ENCODE data around the gene NPR2. TPM values are rescaled to one million over a fixed set of nuclear protein-coding genes. Genes with fewer than 3 reads are reported as not detected.

Gene NPR2
- total RNA-seq, 3 donors from 2014 or later: 8.8 to 31.8 (median 12.0) TPM

DNA sequence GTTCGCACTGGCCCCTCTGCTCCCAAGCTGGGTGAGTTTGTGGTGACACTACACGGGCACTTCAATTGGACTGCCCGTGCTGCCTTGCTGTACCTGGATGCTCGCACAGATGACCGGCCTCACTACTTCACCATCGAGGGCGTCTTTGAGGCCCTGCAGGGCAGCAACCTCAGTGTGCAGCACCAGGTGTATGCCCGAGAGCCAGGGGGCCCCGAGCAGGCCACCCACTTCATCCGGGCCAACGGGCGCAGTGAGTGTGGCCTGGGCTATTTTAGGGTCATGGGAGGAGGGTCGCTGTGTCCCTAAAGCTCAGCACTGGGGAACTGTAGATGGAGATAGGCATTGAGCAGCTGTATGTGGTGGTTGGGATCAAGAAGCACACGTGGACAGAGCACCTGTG lies 1.4 kb downstream of the NPR2 start:
- intact Hi-C loops (cut with DNase I, micrococcal nuclease): loop anchor here in 1 of 2 donors (5.0 kb wide), 1 partner anchor 89 kb away; no protein-coding TSS in a partner anchor
- ATAC-seq (no peak), DNase-seq (no peak)
- H3K9me3 ChIP-seq: no peaks in the 10 kb centered on the region
- H3K4me3 ChIP-seq: no peak overlapping the region
- H3K4me1 ChIP-seq (ENCODE audit: low read depth): no peaks in the 10 kb centered on the region
- TF ChIP-seq, protein P1, sequence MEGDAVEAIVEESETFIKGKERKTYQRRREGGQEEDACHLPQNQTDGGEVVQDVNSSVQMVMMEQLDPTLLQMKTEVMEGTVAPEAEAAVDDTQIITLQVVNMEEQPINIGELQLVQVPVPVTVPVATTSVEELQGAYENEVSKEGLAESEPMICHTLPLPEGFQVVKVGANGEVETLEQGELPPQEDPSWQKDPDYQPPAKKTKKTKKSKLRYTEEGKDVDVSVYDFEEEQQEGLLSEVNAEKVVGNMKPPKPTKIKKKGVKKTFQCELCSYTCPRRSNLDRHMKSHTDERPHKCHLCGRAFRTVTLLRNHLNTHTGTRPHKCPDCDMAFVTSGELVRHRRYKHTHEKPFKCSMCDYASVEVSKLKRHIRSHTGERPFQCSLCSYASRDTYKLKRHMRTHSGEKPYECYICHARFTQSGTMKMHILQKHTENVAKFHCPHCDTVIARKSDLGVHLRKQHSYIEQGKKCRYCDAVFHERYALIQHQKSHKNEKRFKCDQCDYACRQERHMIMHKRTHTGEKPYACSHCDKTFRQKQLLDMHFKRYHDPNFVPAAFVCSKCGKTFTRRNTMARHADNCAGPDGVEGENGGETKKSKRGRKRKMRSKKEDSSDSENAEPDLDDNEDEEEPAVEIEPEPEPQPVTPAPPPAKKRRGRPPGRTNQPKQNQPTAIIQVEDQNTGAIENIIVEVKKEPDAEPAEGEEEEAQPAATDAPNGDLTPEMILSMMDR (IDR thresholded peaks at IDR 0.05): no peak
- no peaks in the 10 kb centered on the region for H3K36me3 ChIP-seq (ENCODE audit: low read depth)

DNA sequence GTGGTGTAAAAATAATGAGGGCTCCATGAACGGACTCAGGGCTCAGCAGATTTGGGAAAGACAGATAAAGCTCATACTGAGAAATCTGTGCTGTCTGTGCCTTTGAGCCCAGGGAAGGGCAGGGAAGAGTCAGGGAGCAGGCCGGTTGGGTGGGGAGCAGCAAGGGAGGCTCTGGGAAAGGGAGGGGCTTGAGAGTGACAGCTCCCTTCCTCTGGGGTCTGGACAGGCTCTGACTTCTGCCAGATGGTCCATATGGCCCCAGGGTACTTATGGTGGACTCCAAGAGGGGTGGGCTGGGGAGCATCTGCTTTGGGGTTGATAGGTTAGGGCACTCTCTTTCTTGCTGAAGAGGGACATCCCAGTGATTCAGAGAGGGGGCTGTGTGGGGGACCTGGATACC lies 2.1 kb downstream of the NPR2 start:
- TF ChIP-seq, protein P1 (IDR thresholded peaks at IDR 0.05): no peak
- no peak overlapping the region for H3K4me3 ChIP-seq
- no peak for ATAC-seq
- H3K4me1 ChIP-seq (ENCODE audit: low read depth): no peaks in the 10 kb centered on the region
- no peak for DNase-seq
- H3K36me3 ChIP-seq (ENCODE audit: low read depth): no peaks in the 10 kb centered on the region
- intact Hi-C loops (cut with DNase I, micrococcal nuclease): loop anchor here in 1 of 2 donors (5.0 kb wide), 1 partner anchor 89 kb away; no protein-coding TSS in a partner anchor
- no peaks in the 10 kb centered on the region for H3K9me3 ChIP-seq

DNA sequence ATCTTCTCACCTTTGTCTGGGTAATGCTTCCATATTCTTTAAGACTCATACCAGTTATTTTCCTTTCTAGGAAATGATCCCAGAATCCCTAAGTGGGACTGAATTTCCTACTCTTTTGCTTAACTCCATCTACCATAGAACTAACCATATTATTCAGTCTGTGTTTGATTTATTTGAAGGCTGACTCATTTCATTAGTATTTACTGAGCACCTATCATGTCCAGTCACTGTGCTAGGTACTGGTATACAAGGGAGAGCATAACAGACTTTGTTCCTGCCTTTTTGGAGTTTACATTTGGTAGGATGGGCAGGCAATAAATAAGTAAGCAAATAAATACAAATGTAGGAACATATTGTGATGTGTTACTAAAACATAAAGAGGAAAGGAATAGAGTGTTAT lies 4.3 kb downstream of the NPR2 start:
- Histone ChIP-seq H3K9me3 (no peaks in the 10 kb centered on the region), H3K4me3 (no peak overlapping the region), H3K36me3 (ENCODE audit: low read depth) (no peaks in the 10 kb centered on the region), H3K4me1 (ENCODE audit: low read depth) (no peaks in the 10 kb centered on the region)
- TF ChIP-seq, protein P1 (IDR thresholded peaks at IDR 0.05): no peak
- DNase-seq: no peak
- ATAC-seq: peak; percentile 38
- intact Hi-C loops (cut with DNase I, micrococcal nuclease): no loop called here

DNA sequence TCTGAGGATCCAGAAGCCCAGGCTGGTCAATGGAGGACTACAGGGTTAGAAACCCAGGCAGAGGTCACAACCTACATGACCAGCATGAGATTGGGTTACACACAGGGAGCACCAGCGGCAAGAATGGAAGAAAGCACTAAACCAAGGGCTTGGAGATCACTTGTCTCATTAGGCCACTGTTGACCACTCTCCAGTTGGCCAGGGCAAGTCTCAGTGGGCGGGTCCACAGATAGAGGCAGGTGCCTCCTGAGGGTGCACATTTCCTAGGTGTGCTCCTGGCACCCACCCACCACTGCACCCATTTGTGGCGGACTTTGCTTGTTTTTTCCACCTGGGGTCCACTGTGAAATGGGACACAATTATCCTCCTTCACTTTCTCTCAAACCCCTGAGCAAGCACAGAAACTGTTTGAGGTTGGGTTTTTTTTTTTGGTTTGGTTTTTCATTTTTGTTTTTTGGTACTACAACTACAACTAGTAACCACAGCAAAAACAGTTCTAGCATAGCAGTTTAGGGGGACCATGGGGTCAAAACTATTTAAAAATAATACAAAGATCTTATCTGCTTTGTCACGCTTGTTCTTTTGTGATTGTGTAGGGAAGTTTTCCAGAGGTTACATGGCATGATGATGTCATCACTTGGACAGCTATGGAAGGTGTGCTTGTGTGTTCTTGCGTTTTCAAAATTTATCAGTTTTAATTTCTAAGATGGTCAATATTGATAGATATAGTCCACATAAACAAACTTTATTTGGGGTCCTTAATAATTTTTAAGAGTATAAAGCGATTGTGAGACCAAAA lies 6.1 kb downstream of the NPR2 start:
- Histone ChIP-seq H3K36me3 (ENCODE audit: low read depth) (no peaks in the 10 kb centered on the region), H3K9me3 (no peaks in the 10 kb centered on the region), H3K4me3 (no peak overlapping the region), H3K4me1 (ENCODE audit: low read depth) (no peaks in the 10 kb centered on the region)
- ATAC-seq (no peak), DNase-seq (no peak)
- TF ChIP-seq, protein P1 (IDR thresholded peaks at IDR 0.05): no peak
- intact Hi-C loops (cut with DNase I, micrococcal nuclease): no loop called here

DNA sequence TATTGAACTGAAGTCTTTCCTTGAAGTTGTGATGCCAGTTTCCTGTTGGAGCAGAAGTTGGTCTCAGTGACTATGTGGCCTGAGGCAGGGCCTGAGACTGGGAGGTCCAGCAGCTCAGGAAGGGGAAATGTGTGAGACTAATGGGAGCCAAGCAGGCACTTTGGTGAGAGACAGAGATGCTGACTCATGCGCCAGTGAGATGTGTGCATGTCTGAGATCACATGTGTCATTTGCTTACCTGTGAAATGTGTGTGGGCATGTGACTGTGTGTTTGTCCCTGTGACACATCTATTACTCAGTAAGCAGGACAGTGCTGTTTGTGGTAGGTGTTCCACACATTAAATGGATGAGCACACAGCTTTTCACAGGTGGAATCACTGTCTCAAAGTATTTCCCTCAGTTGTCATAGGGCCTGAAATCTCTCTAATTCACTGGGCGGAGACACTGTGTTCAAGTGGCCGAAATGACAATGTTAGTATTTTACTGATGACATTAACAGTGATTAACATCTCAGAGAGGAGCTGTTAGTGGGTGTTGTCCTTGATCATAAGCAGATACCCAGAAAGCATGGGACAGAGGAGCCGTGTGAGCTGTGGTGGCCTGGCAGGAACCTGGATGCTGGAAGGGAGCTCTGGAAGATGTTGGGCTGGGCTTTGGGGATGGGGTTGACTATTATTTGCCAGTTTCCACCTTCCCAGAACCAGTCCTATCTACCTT lies 7.4 kb downstream of the NPR2 start:
- TF ChIP-seq, protein P1 (IDR thresholded peaks at IDR 0.05): no peak
- DNase-seq: no peak
- no peaks in the 10 kb centered on the region for H3K36me3 ChIP-seq (ENCODE audit: low read depth)
- intact Hi-C loops (cut with DNase I, micrococcal nuclease): no loop called here
- no peaks in the 10 kb centered on the region for H3K4me1 ChIP-seq (ENCODE audit: low read depth)
- peak; percentile 56 for ATAC-seq
- no peaks in the 10 kb centered on the region for H3K9me3 ChIP-seq
- no peak overlapping the region for H3K4me3 ChIP-seq
